ENCODE measurements around the gene MB.
"Not testable (repeated sequence)": the region's sequence is repeated elsewhere in the genome, so short reads cannot be mapped to it uniquely, and the experiment has no call there.

MB gene

DNA sequence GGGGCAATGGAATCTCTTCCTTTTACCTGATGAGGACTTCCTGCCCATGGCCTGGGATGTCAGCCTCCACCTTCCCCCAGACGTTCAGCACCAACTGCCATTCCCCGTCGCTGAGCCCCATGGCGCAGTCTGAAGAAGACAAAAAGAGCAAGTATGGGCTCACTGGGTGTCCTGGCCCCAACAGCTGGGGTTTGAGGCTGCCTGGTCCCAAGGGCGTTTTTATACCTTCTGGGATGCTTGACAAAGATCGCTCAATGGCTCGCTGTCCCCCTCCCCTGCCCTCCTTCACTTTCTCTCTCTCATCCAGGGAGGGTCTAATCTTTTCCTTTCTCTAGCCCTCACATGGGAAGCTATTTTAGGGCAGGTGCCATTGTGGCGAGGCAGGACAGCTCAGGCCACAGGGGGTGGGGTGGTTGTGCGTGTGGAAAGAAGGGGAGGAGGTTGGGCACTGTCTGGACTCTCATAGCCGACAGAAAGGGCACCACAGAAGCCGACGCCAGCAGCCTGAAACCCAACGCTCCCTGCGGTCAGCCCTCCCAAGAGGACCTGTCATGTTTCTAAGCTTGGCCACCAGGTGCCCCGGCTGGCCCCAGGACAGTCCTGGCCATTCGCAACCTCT lies at the start of gene MB:
TSS of gene MB (minus strand) at position 193 of the 619 bp plus-strand sequence. CDS start at position 121, 72 bp downstream.
- H3K4me1 ChIP-seq: no peaks in the 10 kb centered on the region
- DNase-seq (ENCODE audit: low spot score in 2 of 2): no peak
- in situ Hi-C loops (cut with MboI; ENCODE audit: low sequenced_read_pairs): no loop called here
- H3K9me3 ChIP-seq: no peaks in the 10 kb centered on the region
- H3K36me3 ChIP-seq (replicated peaks): no peaks in the 10 kb centered on the region
- H3K27me3 ChIP-seq (ENCODE audit: low read depth): 0 out of 2 replicates have a peak, but pooled peaks cover 3% of the 10 kb centered on the region
- no peak within 1 kb of the TSS for H3K4me3 ChIP-seq

DNA sequence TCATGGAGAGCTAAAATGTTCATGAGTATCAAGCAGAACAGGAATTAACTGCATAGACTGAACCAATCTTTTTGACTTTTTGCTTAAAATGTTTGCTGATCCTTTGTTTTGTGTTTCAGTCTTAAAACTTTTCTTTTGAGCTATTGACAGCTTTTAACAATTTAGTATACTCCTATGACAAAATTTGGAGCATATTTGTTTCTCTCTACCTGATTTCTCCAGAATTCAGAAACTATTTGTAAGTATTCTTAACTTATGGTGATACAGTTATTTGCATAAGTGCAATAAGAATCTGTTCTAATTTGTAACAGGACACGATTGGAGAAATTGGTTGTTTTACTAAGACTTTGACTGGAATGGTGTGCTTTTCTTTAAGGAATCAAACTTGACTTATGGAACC lies 49.6 kb upstream of the MB start:
- H3K27me3 ChIP-seq (ENCODE audit: low read depth); in situ Hi-C loops (cut with MboI; ENCODE audit: low sequenced_read_pairs); H3K4me1 ChIP-seq; H3K4me3 ChIP-seq; DNase-seq (ENCODE audit: low spot score in 2 of 2); H3K36me3 ChIP-seq (replicated peaks); H3K9me3 ChIP-seq: not testable (repeated sequence)

DNA sequence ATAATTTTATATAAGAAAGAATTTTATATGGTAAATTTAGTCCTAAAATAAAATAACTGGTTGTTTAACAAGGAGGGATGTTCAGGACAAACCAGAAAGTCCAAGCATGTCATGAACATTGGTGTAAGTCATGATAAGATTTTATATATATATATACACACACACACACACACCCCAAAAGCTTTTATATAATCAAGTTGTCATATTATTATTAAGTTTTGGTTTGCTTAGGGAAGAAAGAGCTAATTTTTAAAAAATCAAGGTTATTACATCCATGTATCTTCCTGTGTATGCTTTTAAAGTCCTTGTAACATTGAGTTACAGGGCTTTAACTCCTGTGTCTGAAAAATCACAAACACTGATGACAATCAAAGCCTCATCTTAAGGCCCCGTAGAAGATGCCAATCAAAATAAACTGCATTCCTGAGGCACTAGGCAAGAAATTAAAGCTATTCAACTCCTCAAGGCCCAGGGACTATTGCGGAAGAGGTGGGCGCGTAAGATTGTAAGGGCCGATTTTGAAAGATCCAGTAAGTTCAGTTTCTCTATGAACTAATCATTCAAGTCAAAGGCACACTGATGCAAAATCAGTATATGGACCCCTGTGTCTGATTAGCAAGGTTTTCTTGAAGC lies 47.9 kb upstream of the MB start:
- Histone ChIP-seq H3K4me1 (peaks cover 6% of the 10 kb centered on the region), H3K4me3 (no peak overlapping the region), H3K27me3 (ENCODE audit: low read depth) (no peaks in the 10 kb centered on the region), H3K9me3 (peaks cover 9% of the 10 kb centered on the region), H3K36me3 (replicated peaks) (no peaks in the 10 kb centered on the region)
- in situ Hi-C loops (cut with MboI; ENCODE audit: low sequenced_read_pairs): no loop called here
- DNase-seq (ENCODE audit: low spot score in 2 of 2): no peak

DNA sequence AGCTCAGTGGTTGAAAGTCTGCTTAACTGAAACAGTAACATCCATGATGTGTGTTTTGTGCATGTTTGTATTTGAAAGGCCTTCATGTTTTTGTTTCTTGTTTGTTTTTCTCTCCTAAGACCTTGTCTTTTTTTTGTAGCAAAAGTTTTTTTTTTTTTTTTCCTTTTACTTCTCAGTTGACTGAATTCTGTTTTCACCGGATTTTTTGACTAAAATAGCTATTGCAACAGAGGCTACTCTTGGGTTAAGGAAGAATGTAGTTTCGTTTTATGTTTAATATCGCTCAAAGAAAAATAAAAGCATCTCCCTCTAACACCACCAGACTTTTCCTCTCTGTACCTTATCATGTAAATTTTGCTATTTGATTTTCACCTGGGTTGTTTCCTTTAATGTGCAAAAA lies 46.2 kb upstream of the MB start:
- in situ Hi-C loops (cut with MboI; ENCODE audit: low sequenced_read_pairs): no loop called here
- H3K36me3 ChIP-seq (replicated peaks): no peaks in the 10 kb centered on the region
- H3K27me3 ChIP-seq (ENCODE audit: low read depth): no peaks in the 10 kb centered on the region
- peaks cover 6% of the 10 kb centered on the region for H3K4me1 ChIP-seq
- H3K4me3 ChIP-seq: no peak overlapping the region
- peaks cover 9% of the 10 kb centered on the region for H3K9me3 ChIP-seq
- DNase-seq (ENCODE audit: low spot score in 2 of 2): no peak

DNA sequence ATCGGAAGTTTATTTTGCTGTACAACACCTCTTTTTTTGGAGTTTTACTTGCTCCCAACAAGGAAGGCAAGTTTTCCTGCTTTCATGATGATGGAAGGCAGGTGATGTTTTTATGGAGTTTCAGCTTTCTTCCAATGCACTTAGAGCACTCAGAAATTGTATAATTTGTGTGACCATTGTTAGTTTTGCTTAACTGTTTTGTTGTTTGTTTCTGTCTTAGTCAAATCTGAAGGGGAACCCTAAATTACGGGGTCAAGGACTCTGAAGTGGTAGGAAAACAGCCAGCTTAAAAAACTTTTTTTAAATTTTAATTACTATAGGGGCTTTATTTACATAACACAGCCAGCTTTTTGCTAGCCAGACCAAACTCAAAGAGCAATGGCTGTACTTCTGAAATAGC lies 45.8 kb upstream of the MB start:
- Histone ChIP-seq H3K36me3 (replicated peaks) (no peaks in the 10 kb centered on the region), H3K4me3 (no peak overlapping the region), H3K4me1 (peaks cover 6% of the 10 kb centered on the region), H3K9me3 (peaks cover 9% of the 10 kb centered on the region), H3K27me3 (ENCODE audit: low read depth) (no peaks in the 10 kb centered on the region)
- DNase-seq (ENCODE audit: low spot score in 2 of 2): no peak
- in situ Hi-C loops (cut with MboI; ENCODE audit: low sequenced_read_pairs): no loop called here

DNA sequence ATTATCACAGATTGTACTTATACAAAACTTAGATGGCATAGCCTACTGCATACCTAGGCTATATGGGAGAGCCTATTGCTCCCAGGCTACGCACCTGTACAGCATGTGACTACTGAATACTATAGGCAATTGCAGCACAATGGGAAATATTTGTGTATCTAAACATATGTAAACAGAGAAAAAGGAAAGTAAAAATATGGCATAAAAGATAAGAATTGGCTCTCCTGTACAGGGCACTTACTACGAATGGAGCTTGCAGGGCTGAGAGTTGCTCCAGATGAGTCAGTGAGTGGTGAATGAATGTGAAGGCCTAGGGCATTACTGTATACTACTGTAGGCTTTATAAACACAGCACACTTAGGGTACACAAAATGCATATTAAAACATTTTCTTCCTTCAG lies 44.3 kb upstream of the MB start:
- no peaks in the 10 kb centered on the region for H3K36me3 ChIP-seq (replicated peaks)
- no peak for DNase-seq (ENCODE audit: low spot score in 2 of 2)
- H3K4me3 ChIP-seq: no peak overlapping the region

DNA sequence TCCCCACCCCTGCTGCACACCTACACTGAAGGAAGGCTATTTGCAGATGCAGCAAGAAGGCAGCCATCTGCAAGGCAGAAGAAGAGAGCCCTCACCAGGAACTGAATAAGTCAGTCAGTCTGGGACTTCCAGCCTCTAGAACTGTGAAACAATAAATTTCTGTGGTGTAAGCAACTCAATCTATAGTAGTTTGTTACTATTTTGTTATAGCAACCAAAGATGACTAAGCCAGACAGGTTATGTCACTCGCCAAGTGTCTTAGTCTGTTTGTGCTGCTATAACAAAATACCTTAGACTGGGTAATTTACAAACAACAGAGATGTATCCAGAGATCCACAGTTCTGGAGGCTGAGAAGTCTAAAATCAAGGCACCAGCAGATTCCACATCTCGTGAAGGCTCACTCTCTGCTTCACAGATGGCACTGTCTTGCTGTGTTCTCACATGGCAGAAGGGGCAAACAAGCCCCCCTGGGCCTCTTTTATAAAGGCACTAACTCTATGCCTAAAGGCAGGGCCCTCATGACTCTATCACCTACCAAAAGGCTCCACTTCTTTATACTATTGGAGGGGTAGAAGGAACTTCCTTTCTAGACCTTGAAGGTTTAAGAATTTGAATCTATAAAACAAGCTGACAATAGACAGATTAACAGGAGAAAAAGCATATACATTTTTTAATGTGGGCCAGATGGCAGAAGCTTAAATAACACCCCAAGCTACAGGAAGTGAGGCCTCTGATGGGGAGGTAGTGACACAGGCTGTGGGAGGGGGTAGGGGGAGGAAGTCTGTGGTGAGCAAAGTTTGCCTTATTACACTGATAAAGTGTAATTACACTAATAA lies 43.4 kb upstream of the MB start:
- in situ Hi-C loops (cut with MboI; ENCODE audit: low sequenced_read_pairs): no loop called here
- Histone ChIP-seq H3K9me3 (peaks cover 7% of the 10 kb centered on the region), H3K4me3 (no peak overlapping the region), H3K27me3 (ENCODE audit: low read depth) (no peaks in the 10 kb centered on the region), H3K4me1 (peaks cover 6% of the 10 kb centered on the region), H3K36me3 (replicated peaks) (no peaks in the 10 kb centered on the region)
- DNase-seq (ENCODE audit: low spot score in 2 of 2): peak; percentile 20 to 35

More for the DNA sequence above, 44.3 kb upstream of the MB start:
- in situ Hi-C loops (cut with MboI; ENCODE audit: low sequenced_read_pairs): no loop called here
- Histone ChIP-seq H3K9me3 (peaks cover 7% of the 10 kb centered on the region), H3K4me1 (peaks cover 6% of the 10 kb centered on the region), H3K27me3 (ENCODE audit: low read depth) (no peaks in the 10 kb centered on the region)

DNA sequence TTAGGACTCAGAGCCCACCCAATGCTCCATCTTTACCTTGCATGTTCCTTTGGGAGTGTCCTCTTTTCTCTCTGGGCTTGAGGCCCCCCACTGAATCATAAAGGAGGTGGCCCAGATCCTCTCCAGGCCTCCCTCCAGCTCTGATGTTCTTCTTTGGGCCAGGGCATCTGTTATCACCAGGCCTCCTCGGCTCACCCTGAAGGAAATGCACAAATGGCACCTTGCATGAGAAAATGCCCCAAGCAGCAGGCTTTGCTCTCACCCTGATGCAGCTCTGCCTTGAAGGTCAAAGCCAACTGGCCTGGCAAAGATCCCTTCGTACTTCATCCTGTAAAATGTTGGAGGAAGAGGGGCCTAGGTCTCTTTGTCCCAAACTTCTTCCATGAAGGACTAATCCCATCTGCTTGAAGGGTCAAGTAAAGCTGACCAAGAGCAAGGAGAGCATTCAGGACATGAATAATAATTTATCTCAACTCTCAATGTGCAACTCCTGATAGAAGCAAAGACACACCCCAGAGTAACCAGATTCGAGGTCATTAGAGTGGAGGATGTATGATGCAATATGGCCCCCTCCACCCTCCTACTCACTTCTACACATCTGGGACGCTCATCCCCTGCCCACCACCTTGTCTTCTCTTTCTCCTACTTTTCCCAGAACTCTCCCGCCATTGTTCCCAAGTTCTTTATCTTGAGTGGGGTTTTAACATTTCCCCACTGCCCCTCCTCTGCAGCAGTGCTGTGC lies 40.6 kb upstream of the MB start:
- Histone ChIP-seq H3K36me3 (replicated peaks) (no peaks in the 10 kb centered on the region), H3K9me3 (no peaks in the 10 kb centered on the region), H3K4me3 (no peak overlapping the region), H3K27me3 (ENCODE audit: low read depth) (no peaks in the 10 kb centered on the region), H3K4me1 (peaks cover 4% of the 10 kb centered on the region; the same call in 1 of the 2 replicates)
- no peak for DNase-seq (ENCODE audit: low spot score in 2 of 2)
- in situ Hi-C loops (cut with MboI; ENCODE audit: low sequenced_read_pairs): no loop called here

DNA sequence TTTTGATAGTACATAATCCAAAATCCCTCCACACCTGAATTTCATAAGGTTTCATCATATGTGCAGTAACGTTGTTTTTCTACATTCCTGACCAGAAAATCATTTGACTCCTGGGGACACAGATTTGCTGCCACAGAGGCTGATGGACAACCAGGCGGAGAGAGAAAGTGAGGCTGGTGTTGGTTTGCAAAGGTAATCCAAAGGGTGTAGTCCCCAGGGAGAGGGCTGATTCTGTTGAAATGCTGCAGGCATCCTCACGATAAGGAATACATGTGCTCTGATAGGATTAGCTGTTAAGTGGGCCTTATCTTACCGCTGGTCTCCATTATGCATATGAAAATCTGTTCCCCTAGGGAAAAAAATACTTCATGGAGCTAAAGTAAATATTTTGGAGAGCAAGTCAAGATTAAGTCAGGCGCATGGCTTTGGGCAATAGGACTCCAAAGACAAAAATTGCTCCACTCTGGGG lies 39.2 kb upstream of the MB start:
- in situ Hi-C loops (cut with MboI; ENCODE audit: low sequenced_read_pairs): no loop called here
- no peaks in the 10 kb centered on the region for H3K36me3 ChIP-seq (replicated peaks)

DNA sequence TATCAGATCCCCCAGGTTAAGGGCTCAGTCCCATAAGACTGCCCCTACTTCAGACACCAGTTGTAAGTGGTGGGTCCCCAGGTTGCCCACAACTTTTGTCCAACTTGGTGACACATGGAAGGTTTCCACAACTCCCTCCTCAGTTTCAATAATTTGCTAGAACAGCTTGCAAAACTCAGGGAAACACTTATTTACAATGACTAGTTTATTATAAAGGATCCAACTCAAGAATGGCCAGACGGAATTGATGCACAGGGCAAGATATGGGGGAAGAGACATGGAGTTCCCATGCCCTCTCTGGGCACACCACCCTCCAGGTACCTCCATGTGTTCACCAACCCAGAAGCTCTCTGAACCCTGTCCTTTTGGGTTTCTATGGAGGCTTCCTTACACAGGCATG lies 36.7 kb upstream of the MB start:
- DNase-seq (ENCODE audit: low spot score in 2 of 2): no peak
- Histone ChIP-seq H3K36me3 (replicated peaks) (no peaks in the 10 kb centered on the region), H3K27me3 (ENCODE audit: low read depth) (no peaks in the 10 kb centered on the region), H3K4me3 (no peak overlapping the region), H3K4me1 (no peaks in the 10 kb centered on the region), H3K9me3 (no peaks in the 10 kb centered on the region)
- in situ Hi-C loops (cut with MboI; ENCODE audit: low sequenced_read_pairs): no loop called here

More for the DNA sequence above, 39.2 kb upstream of the MB start:
- H3K4me3 ChIP-seq: no peak overlapping the region
- DNase-seq (ENCODE audit: low spot score in 2 of 2): no peak
- H3K27me3 ChIP-seq (ENCODE audit: low read depth): no peaks in the 10 kb centered on the region
- H3K4me1 ChIP-seq: peaks cover 4% of the 10 kb centered on the region; the same call in 1 of the 2 replicates
- H3K9me3 ChIP-seq: no peaks in the 10 kb centered on the region

DNA sequence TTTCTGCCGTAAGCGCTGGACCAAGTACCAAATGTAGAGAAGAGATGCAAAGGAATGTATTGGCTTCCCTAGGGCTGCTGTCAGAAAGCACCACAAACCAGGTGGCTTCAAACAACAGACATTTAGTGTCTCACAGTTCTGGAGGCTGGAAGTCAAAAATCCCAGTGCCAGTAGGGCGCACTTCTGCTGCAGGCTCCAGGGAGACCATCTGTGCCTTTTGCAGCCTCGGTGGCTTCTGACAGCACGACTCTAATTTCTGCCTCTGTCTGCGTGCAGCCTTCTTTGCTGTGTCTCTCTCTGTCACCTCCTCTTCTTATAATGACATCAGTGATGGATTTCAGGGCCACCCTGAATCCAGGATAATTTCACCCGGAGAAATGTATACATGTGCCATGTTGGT lies 34.0 kb upstream of the MB start:
- H3K4me3 ChIP-seq: no peak overlapping the region
- H3K36me3 ChIP-seq (replicated peaks): no peaks in the 10 kb centered on the region
- no peaks in the 10 kb centered on the region for H3K27me3 ChIP-seq (ENCODE audit: low read depth)
- H3K4me1 ChIP-seq: no peaks in the 10 kb centered on the region
- no peaks in the 10 kb centered on the region for H3K9me3 ChIP-seq
- DNase-seq (ENCODE audit: low spot score in 2 of 2): no peak
- in situ Hi-C loops (cut with MboI; ENCODE audit: low sequenced_read_pairs): no loop called here

DNA sequence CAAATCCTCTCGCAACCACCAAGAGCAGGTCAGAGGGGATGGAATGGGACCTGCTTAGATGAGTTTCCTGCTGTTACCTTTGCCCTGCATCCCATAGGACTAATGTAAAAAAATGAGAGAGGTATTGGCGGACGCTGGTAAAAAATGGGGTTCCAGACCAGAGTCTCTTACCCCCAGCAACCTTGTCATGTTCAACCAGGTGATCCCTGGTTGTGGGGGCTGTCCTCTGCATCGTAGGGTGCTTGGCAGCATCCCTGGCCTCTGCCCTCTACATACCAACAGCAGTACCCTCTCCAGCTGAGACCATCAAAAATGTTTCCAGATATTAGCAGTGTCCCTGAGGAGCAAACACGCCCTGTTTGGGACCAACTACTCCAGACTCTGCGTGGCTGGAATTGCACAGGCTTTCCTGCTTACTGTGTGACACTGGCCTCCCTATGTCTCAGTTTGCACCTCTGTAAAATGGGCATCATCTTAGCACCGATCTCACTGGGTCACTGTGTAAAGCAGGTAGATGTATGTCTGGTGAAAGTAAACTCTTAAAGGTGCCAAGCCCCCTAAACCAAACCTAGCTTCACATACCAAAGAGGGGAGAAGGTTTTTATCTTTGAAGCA lies 32.6 kb upstream of the MB start:
- no peaks in the 10 kb centered on the region for H3K9me3 ChIP-seq
- H3K36me3 ChIP-seq (replicated peaks): no peaks in the 10 kb centered on the region
- H3K4me1 ChIP-seq: no peaks in the 10 kb centered on the region
- in situ Hi-C loops (cut with MboI; ENCODE audit: low sequenced_read_pairs): no loop called here
- DNase-seq (ENCODE audit: low spot score in 2 of 2): no peak
- H3K27me3 ChIP-seq (ENCODE audit: low read depth): no peaks in the 10 kb centered on the region
- H3K4me3 ChIP-seq: no peak overlapping the region

DNA sequence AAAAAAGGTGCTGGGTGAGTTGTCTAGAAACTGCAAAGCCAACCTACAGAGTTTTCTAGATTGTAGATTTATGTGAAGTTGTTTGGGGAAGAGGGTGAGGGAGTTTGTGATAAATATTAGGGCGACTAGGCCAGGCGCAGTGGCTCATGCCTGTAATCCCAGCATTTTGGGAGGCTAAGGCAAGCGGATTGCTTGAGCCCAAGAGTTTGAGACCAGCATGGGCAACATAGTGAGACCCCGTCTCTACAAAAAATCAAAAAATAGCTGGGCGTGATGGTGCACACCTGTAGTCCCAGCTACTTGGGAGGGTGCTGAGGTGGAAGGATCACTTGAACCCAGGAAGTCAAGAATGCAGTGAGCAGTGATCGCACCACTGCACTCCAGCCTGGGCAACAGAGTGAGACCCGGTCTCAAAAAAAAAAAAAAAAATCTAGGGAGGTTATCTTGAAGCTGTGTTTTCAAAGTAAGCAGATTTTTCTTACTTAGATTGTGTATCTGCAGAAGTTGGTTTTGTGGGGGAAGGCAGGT lies 32.0 kb upstream of the MB start:
- H3K4me3 ChIP-seq: no peak overlapping the region
- no peaks in the 10 kb centered on the region for H3K36me3 ChIP-seq (replicated peaks)
- no peak for DNase-seq (ENCODE audit: low spot score in 2 of 2)
- H3K9me3 ChIP-seq: no peaks in the 10 kb centered on the region
- H3K27me3 ChIP-seq (ENCODE audit: low read depth): no peaks in the 10 kb centered on the region
- in situ Hi-C loops (cut with MboI; ENCODE audit: low sequenced_read_pairs): no loop called here
- H3K4me1 ChIP-seq: no peaks in the 10 kb centered on the region

All from HAP-1 (cell line).